Measurements from ENCODE around the gene NKX1-2. TPM values are rescaled to one million over a fixed set of nuclear protein-coding genes. Genes with fewer than 3 reads are reported as not detected.

NKX1-2 gene
- total RNA-seq, 1 donor from 2014 or later, result 2.1 TPM

GRCh38 chr10:124495725-124496124 is 45.9 kb upstream of the NKX1-2 start:
- no peak for DNase-seq (ENCODE audit: low read depth)
- peak; percentile 92 for FAIRE-seq

GRCh38 chr10:124495162-124495561 is 45.3 kb upstream of the NKX1-2 start:
- Histone ChIP-seq H3K36me3 (ENCODE audit: control insufficient read depth, insufficient read depth, low read length) (no peaks in the 10 kb centered on the region), H3K4me3 (ENCODE audit: low read depth, low read length) (no peak overlapping the region), H3K27me3 (ENCODE audit: control insufficient read depth, insufficient read depth, low read length) (no peaks in the 10 kb centered on the region)
- no peak for TF ChIP-seq CTCF (IDR thresholded peaks at IDR 0.05; ENCODE audit: insufficient read depth, low read length, severe bottlenecking)
- FAIRE-seq (no peak), DNase-seq (ENCODE audit: low read depth) (peak; percentile 28)

More at GRCh38 chr10:124495725-124496124, 45.9 kb upstream of the NKX1-2 start:
- no peak for TF ChIP-seq CTCF (IDR thresholded peaks at IDR 0.05; ENCODE audit: insufficient read depth, low read length, severe bottlenecking)
- Histone ChIP-seq H3K4me3 (ENCODE audit: low read depth, low read length) (no peak overlapping the region), H3K36me3 (ENCODE audit: control insufficient read depth, insufficient read depth, low read length) (no peaks in the 10 kb centered on the region), H3K27me3 (ENCODE audit: control insufficient read depth, insufficient read depth, low read length) (no peaks in the 10 kb centered on the region)

- Histone ChIP-seq H3K36me3 (ENCODE audit: control insufficient read depth, insufficient read depth, low read length) (no peaks in the 10 kb centered on the region), H3K27me3 (ENCODE audit: control insufficient read depth, insufficient read depth, low read length) (no peaks in the 10 kb centered on the region), H3K4me3 (ENCODE audit: low read depth, low read length) (no peak overlapping the region)
- FAIRE-seq, result no peak
- no peak for TF ChIP-seq CTCF (IDR thresholded peaks at IDR 0.05; ENCODE audit: insufficient read depth, low read length, severe bottlenecking)
- DNase-seq (ENCODE audit: low read depth), result no peak
Observed at GRCh38 chr10:124494046-124494807, 44.4 kb upstream of the NKX1-2 start.

DNA sequence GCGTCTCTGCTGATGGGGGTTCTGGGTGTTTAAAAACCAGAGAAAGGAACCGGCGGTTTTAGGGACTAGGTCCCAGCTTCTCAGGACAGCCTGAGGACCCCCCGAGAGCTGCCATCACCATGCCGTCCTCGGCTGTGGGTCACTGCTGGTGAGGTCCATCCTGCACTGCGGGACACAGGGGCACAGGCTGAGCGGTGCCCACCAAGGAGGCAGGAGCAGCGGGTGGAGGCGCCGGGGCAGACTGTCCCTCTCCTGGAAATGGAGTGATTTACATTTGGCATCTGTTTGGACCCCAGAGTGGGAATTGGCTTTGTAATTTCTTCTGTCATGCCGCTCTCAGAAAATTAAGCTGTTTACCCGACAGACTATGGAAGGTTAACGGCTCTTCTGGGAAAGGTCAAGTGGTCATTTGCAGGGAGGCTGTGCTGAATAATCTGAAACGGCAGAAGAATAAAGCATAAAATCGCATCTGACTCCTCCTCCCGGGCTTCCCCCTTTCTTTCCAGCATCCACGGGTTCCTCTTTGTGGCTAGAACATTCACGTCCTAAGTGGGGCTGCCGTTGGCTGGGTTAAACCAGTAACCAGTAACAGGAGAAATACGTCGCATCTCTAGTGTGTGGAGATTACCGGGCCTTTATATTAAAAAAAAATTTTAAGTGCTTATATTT is 43.5 kb upstream of the NKX1-2 start:
- H3K4me3 ChIP-seq (ENCODE audit: low read depth, low read length), result no peak overlapping the region
- no peak for TF ChIP-seq CTCF (IDR thresholded peaks at IDR 0.05; ENCODE audit: insufficient read depth, low read length, severe bottlenecking)
- no peaks in the 10 kb centered on the region for H3K36me3 ChIP-seq (ENCODE audit: control insufficient read depth, insufficient read depth, low read length)
- H3K27me3 ChIP-seq (ENCODE audit: control insufficient read depth, insufficient read depth, low read length), result no peaks in the 10 kb centered on the region
- FAIRE-seq, result no peak
- no peak for DNase-seq (ENCODE audit: low read depth)

DNA sequence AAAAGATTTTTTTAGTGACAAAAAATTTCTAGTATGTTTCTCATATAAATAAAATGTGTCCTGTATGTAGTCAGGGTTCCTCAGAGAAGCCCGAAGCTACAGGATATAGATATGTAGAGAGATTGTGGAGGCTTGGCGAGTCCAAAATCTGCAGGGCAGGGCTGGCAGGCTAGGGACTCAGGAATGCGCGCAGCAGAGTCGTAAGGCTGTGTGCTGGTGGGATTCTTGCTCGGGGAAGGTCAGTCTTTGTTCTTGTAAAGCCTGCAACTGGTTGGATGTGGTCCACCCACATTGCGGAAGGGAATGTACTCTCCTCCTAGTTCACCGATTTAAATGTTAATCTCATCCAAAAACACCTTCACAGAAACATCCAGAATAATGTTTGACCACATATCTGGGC is 42.4 kb upstream of the NKX1-2 start:
- H3K27me3 ChIP-seq (ENCODE audit: control insufficient read depth, insufficient read depth, low read length), result no peaks in the 10 kb centered on the region
- no peaks in the 10 kb centered on the region for H3K36me3 ChIP-seq (ENCODE audit: control insufficient read depth, insufficient read depth, low read length)
- TF ChIP-seq CTCF (IDR thresholded peaks at IDR 0.05; ENCODE audit: insufficient read depth, low read length, severe bottlenecking), result no peak
- FAIRE-seq, result no peak
- H3K4me3 ChIP-seq (ENCODE audit: low read depth, low read length), result no peak overlapping the region
- DNase-seq (ENCODE audit: low read depth), result no peak
